HL-60/S4 treated with phorbol 12-myristate 13-acetate at 8.2 ng/mL for 4 days and 3 days (cell line): ENCODE results near the gene TMEM231.
"Not testable (repeated sequence)": the region's sequence is repeated elsewhere in the genome, so short reads cannot be mapped to it uniquely, and the experiment has no call there.

Source experiments
- in situ Hi-C: fragments of 300-500 bp; cut with MboI; formaldehyde crosslinking; loops from 2 replicates; pipeline ENCODE4 v1.15.0; 2022; ENCODE audit warnings: low sequenced_read_pairs

The TMEM231 gene

GRCh38 chr16:75567911-75568310, 11.9 kb upstream of the TMEM231 start:
- in situ Hi-C loops = no loop called here

- in situ Hi-C loops = no loop called here
Measured at GRCh38 chr16:75566758-75567255, 10.8 kb upstream of the TMEM231 start.

- in situ Hi-C loops = no loop called here
Measured at GRCh38 chr16:75566040-75566757, 10.1 kb upstream of the TMEM231 start, which contains the start of gene GABARAPL2. GABARAPL2 (plus strand) TSS chr16:75566379; CDS start chr16:75566487, 108 bp downstream.

GRCh38 chr16:75565640-75566039, 9.6 kb upstream of the TMEM231 start:
- in situ Hi-C loops = no loop called here

- in situ Hi-C loops = no loop called here
Measured at GRCh38 chr16:75559564-75560372, 3.7 kb upstream of the TMEM231 start.

GRCh38 chr16:75558846-75559401, 2.9 kb upstream of the TMEM231 start:
- in situ Hi-C loops = no loop called here

GRCh38 chr16:75556431-75556950, 439 bp upstream of the TMEM231 start:
- in situ Hi-C loops = no loop called here

GRCh38 chr16:75555213-75555706, 792 bp downstream of the TMEM231 start:
- in situ Hi-C loops = no loop called here

- in situ Hi-C loops = no loop called here
Measured at GRCh38 chr16:75552951-75553350, 3.1 kb downstream of the TMEM231 start.

- in situ Hi-C loops = no loop called here
Measured at GRCh38 chr16:75550211-75550662, 5.8 kb downstream of the TMEM231 start.

GRCh38 chr16:75548456-75548855, 7.6 kb downstream of the TMEM231 start:
- in situ Hi-C loops = not testable (repeated sequence)

- in situ Hi-C loops = no loop called here
Measured at GRCh38 chr16:75546293-75546692, 9.8 kb downstream of the TMEM231 start.

GRCh38 chr16:75545879-75546278, 10.2 kb downstream of the TMEM231 start:
- in situ Hi-C loops = not testable (repeated sequence)

GRCh38 chr16:75542462-75542861, 13.6 kb downstream of the TMEM231 start:
- in situ Hi-C loops = not testable (repeated sequence)

GRCh38 chr16:75541236-75541635, 14.8 kb downstream of the TMEM231 start:
- in situ Hi-C loops = no loop called here

- in situ Hi-C loops = not testable (repeated sequence)
Measured at GRCh38 chr16:75538882-75539565, 17.0 kb downstream of the TMEM231 start.

GRCh38 chr16:75537776-75538175, 18.3 kb downstream of the TMEM231 start:
- in situ Hi-C loops = no loop called here

- in situ Hi-C loops = no loop called here
Measured at GRCh38 chr16:75535901-75536300, 20.2 kb downstream of the TMEM231 start, which contains the start of gene CHST5. CHST5 (minus strand) TSS chr16:75536108; CDS start chr16:75530384, 5,724 bp downstream.

GRCh38 chr16:75535211-75535843, 20.7 kb downstream of the TMEM231 start:
- in situ Hi-C loops = no loop called here
